Measurements from ENCODE around the gene KRTAP10-11.
"Not testable (repeated sequence)": the region's sequence is repeated elsewhere in the genome, so short reads cannot be mapped to it uniquely, and the experiment has no call there.

KRTAP10-11 gene

GRCh38 chr21:44640761-44641160 lies 5.5 kb upstream of the KRTAP10-11 start:
- DNase-seq, result no peak

DNA sequence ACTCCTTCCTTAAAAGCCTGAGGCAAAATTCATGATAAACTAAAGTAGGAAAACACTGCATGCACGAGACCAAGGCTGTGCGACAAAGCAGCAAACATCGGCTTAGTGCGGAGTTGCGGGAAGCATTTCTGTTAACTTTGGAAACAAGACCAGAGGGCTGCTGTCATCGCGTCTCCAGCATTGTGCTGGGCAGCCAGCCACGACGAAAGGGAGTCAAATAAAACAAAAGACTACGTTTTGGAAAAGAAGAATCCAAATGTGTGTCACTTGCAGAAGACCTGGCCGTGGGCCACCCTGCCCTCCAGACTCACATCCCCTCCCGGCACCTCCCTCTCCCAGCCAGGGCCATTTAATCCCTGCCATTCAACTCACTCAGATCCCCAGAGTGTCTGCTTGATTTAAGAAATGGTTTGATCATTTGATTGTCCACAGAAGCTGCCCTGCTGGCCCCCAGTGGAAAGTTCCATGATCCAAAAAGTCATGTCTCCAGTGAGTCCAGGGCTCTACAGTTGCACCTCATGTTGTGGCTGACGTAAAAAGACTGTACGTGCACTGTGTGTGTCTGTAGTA lies 2.4 kb upstream of the KRTAP10-11 start:
- no peak for DNase-seq

DNA sequence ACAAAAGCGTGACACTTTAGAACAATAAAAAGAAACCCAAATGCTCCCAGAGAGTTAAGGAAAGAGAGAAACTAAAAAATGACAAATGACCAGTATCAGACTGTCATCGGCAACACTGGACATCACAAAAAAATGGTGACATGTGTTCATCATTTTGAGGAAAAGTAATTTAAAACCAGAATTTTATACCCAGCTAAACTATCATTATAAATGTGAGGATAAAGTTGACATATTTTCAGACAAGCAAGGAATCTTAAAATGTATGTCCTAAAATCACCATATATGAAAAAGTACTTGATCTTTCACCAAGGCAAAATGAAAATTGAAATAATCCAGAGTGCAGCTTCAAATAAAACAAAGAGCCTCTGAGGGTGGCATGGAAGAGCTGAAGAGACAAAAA lies 1.3 kb upstream of the KRTAP10-11 start:
- no peak for DNase-seq

GRCh38 chr21:44647222-44647552 lies 973 bp downstream of the KRTAP10-11 start:
- DNase-seq, result no peak

GRCh38 chr21:44648557-44649311 lies 2.5 kb downstream of the KRTAP10-11 start:
- no peak for DNase-seq

- no peak for DNase-seq
Observed at GRCh38 chr21:44649521-44650100, 3.4 kb downstream of the KRTAP10-11 start.

DNA sequence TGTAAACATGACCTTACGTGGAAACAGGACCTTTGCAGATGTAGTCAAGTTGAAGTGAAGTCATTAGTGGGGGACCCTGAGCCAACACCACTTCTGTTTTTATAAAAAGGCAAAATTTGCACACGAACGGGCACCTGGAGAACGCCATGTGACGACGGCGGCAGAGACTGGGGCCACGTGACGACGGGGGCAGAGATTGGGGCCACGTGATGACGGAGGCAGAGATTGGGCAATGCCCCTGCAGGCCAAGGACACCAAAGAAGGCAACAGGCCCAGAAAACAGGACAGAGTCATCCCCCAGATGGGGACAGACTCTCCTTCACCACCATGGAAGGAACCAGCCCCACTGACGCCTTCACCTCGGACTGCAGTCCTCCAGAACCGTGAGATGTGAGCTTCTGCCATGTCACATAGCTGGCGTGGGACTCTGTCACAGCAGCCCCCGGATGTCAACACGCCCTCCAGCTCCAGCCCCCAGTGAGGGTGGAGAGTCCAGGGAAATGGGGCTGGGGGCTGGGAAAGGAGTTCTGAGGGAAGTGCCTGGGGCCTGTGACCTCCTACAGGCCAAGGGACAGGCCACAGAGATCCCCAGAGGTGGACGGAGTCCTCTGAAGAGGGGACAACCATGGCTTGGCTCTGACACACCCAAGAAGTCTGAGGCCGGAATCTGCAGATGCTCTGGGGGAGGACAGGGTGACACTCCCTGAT lies 4.2 kb downstream of the KRTAP10-11 start:
- DNase-seq, result no peak

- no peak for DNase-seq
Observed at GRCh38 chr21:44650973-44651675, 4.9 kb downstream of the KRTAP10-11 start.

DNA sequence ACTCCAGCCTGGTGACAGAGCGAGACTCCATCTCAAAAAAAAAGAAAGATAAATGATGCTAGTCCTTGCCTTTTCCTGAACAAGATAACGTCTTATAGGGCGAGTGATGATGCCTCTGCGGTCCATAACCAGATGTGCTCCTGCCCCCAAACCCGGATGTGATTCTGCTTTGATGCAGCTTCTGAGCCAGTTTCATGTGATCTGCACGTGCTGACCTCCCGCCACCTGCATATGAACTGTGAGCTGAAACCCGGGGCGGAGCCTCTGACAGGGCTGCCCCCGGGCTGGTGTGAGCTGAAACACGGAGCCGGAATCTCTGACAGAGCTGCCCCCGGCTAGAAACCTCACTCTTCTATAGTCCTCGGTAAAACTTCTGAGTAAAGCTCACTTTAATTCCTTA lies 6.9 kb downstream of the KRTAP10-11 start:
- no peak for DNase-seq

DNA sequence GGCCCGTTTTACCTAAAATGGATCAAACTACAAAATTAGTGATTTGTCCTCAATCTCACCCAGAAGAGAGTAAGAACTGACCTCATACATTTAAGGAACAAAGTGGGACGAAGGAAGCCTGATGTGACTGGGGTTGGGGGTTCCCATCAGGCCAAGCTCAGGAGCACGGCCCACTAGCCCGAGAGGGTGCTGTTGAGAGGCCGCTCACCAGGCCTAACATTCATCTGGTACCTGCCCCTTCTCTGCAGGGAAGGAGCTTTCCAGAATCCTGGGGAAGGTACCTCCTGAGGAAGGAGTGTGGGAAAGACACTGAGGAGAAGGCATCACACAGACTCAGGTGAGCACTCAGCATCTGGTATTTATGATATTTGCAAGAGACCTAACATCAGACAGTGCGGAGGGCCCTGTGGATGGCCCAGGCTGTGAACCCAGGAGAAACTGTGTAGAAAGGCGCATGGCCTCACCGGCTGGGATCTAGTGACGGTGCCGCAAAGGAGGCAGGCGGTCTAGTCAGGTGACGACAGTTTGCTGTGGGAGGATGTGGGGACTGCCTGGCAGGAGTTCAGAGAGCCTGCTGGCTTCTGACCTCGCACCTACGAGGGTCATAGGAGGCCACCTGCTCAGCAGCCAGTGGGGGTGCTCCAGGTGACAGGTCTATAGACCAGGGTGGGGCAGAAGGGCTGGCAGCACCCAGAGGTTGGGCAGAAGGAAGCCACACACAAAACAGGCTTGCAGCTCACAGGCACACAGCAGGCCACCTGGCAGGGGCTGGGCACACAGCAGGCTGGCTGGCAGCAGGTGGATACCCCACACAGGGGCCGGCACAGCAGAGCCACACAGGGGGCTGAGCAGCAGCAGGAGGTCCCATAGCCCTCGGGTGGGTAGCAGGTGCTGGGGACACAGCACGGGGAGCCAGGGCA lies 7.7 kb downstream of the KRTAP10-11 start:
- DNase-seq, result no peak

GRCh38 chr21:44654576-44655175 lies 8.5 kb downstream of the KRTAP10-11 start, which contains the start of gene KRTAP12-4:
KRTAP12-4 (minus strand) TSS chr21:44654659; CDS start chr21:44654614, 45 bp downstream.
- DNase-seq, result no peak

- DNase-seq, result no peak
Observed at GRCh38 chr21:44656868-44657267, 10.7 kb downstream of the KRTAP10-11 start.

GRCh38 chr21:44657635-44658540 lies 11.7 kb downstream of the KRTAP10-11 start, which contains the start of gene KRTAP12-3:
KRTAP12-3 (plus strand) TSS chr21:44657932; CDS start chr21:44657980, 48 bp downstream.
- DNase-seq, result no peak

DNA sequence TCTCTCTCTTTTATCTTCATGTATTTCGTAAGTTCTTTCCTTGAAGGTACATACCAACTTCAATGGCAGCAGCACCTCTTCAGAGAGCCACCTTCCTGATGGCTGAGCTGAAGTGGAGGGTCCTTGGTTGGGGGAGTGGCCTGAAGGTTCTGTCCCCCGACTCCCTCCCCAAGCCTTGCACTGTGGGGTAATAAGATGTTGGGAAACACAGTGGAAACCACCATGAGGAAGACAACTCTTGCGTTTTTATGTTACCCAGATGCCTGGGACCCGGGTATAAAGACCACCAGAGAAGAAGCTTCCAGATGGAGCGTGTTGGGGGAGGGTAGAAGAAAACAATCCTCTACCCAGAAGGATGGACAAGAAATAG lies 12.3 kb downstream of the KRTAP10-11 start:
- DNase-seq, result no peak

DNA sequence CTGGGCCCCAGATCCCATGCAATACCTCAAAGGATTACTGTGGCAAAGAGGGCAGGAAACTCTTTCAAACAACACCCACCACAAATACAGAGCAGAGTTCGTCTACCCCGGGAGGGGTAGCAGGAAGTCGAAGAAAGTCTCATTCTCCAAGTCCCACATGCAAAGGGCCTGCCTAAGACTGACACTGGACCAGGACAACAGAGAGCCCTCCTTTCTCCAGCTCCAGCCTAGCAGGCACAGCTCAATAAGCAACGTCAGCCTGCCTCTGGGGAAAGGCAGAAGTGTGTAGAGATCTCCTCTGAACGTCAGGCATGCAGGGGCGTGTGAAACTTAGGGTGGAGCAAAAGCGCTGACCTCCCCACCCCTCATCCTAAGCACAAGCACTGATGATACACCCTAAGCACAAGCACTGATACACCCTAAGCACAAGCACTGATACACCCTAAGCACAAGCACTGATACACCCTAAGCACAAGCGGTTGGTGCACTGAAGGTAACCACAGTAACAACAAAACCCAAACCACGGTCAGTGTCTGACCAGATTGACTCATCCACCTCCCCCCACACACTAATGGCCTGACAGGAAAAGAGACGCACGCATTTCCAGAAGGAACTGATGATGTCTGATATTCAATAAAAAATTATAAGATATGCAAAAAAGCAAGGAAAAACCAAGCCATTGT lies 12.8 kb downstream of the KRTAP10-11 start:
- DNase-seq, result no peak

GRCh38 chr21:44661567-44661966 lies 15.4 kb downstream of the KRTAP10-11 start:
- DNase-seq, result not testable (repeated sequence)

DNA sequence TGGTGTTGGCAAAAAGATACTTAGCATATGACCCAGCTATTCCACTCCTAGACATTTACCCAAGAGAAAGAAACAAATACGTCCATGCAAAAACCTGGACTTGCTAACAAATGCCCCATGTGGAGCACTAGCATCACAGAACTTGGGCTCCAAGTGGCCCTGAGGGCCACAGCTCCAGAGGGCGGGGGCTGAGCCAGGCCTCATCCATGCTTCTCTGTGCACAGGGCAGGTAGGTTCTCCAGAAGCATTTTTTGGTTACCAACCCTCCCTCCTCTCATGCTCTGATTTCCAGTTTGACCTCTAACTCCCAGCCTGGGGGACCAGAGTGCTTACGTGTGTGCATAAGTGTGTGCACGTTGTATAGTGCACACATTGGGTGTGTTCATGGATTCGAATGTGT lies 18.5 kb downstream of the KRTAP10-11 start:
- DNase-seq, result no peak

- no peak for DNase-seq
Observed at GRCh38 chr21:44666401-44667320, 20.4 kb downstream of the KRTAP10-11 start, which contains the start of gene KRTAP12-2. KRTAP12-2 (minus strand) TSS chr21:44666927; CDS start chr21:44666886, 41 bp downstream.

All from Kasumi-1 (cell line).